Loucy (cell line): ENCODE results near the gene STPG2.

Experiments used
- CTCF ChIP-seq: fragments of 200-600 bp; sonication (generic); conservative IDR thresholded peaks from 2 replicates; pipeline ENCODE4 v1.5.1; 2014; ENCODE audit warnings: mild to moderate bottlenecking, antibody characterized with exemption, low read length
- EZH2phosphoT487 ChIP-seq: fragments of 200-600 bp; IDR thresholded peaks from 2 replicates; pipeline ENCODE4 v1.6.1; 2018; ENCODE audit warnings: antibody characterized with exemption, mild to moderate bottlenecking, moderate library complexity, borderline replicate concordance

- TF ChIP-seq CTCF (peak; percentile 41), EZH2phosphoT487 (no peak)
Measured at GRCh38 chr4:97720869-97721432, 422.3 kb downstream of the STPG2 start.
